Neutrophil (primary cell): ENCODE data around the gene AGO3.

Experiments used
- H3K27ac ChIP-seq: fragments of 200-600 bp; sonication (generic); 2 replicates; pipeline ENCODE4 v1.5.1; 2016; ENCODE audit warnings: mild to moderate bottlenecking, moderate library complexity
- H3K27me3 ChIP-seq: fragments of 200-600 bp; sonication (generic); 2 replicates; pipeline ENCODE4 v1.6.0; 2016; ENCODE audit warnings: mild to moderate bottlenecking
- H3K36me3 ChIP-seq: fragments of 200-600 bp; sonication (generic); 2 replicates; pipeline ENCODE4 v1.5.1; 2017
- H3K4me1 ChIP-seq, 2 experiments: fragments of 200-600 bp in 1 of 2; sonication (generic) in 1 of 2; 1 replicate in 1 of 2; 2 replicates in 1 of 2; pipeline versions ENCODE4 v1.5.1 to v1.6.1; 2013 to 2016; ENCODE audit warnings: low read depth in 1 of 2, low read length in 1 of 2, mild to moderate bottlenecking in 1 of 2, moderate library complexity in 1 of 2; ENCODE audit not compliant: control insufficient read depth in 1 of 2, insufficient read depth in 1 of 2
- H3K4me3 ChIP-seq, 2 experiments: fragments of 200-600 bp in 1 of 2; sonication (generic) in 1 of 2; 1 replicate in 1 of 2; 2 replicates in 1 of 2; pipeline ENCODE4 v1.5.1; 2013 to 2016; ENCODE audit warnings: low read depth in 1 of 2, low read length in 1 of 2, mild to moderate bottlenecking in 1 of 2, moderate library complexity in 1 of 2
- H3K9me3 ChIP-seq: fragments of 200-600 bp; sonication (generic); 2 replicates; pipeline ENCODE4 v1.5.1; 2016
- TF ChIP-seq, protein P1 (sequence below): fragments of 200-600 bp; sonication (generic); IDR thresholded peaks from 2 replicates; pipeline ENCODE4 v1.5.1; 2016; ENCODE audit warnings: antibody characterized with exemption

AGO3 gene

DNA sequence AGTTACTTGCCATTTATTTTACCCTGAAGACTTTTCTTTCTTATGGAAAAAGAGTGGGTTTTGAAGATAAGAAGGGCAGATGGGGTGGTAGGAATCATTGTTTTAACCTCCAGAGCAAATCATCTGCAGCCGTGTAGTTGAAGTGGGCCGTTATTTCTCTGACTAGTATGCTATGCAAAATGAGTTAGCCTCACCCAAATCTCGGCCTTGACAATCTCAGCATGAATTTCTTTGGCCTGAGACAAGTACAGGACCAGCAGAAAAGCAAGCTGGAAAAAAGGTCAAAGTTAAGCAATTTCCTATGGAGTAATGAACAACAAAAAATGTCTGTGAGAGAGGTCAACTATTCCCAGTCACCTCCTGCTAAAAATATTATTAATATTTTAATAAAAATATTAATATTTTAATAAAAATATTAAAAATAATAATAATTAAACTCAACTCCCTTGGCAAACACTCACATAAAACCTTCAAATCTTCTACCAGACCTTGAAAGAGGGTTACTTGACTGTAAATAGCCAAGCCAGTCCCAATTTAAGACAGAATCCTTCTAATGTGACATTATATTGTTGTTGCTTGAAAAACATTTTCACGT, 146.2 kb downstream of the AGO3 start:
- Histone ChIP-seq H3K4me3 (no peak overlapping the region), H3K27ac (no peak overlapping the region), H3K27me3 (no peaks in the 10 kb centered on the region), H3K4me1 (peaks cover 17 to 23% of the 10 kb centered on the region in 2 experiments), H3K36me3 (no peaks in the 10 kb centered on the region), H3K9me3 (no peaks in the 10 kb centered on the region)
- TF ChIP-seq, protein P1, sequence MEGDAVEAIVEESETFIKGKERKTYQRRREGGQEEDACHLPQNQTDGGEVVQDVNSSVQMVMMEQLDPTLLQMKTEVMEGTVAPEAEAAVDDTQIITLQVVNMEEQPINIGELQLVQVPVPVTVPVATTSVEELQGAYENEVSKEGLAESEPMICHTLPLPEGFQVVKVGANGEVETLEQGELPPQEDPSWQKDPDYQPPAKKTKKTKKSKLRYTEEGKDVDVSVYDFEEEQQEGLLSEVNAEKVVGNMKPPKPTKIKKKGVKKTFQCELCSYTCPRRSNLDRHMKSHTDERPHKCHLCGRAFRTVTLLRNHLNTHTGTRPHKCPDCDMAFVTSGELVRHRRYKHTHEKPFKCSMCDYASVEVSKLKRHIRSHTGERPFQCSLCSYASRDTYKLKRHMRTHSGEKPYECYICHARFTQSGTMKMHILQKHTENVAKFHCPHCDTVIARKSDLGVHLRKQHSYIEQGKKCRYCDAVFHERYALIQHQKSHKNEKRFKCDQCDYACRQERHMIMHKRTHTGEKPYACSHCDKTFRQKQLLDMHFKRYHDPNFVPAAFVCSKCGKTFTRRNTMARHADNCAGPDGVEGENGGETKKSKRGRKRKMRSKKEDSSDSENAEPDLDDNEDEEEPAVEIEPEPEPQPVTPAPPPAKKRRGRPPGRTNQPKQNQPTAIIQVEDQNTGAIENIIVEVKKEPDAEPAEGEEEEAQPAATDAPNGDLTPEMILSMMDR = no peak

DNA sequence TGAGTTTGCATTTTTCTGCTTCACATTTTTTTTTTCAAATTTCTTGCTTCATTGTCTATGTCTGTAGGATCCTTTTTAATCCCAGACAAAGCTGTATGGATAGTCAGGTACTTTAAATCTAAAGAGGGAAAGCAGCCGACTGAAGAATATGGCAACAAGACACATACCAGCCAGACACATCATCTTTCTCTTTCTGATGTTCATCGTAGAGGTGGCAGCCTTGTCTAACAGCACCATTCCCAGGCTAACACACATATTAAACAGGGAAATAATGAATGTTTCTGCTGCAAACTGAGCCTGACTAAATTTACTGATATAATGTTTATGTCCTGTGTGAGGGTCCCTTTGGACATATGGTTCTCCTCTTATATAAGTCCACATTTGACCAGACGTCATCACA, 149.3 kb downstream of the AGO3 start:
- peaks cover 22% of the 10 kb centered on the region for H3K27me3 ChIP-seq
- no peaks in the 10 kb centered on the region for H3K9me3 ChIP-seq
- H3K4me1 ChIP-seq = peaks cover 12 to 21% of the 10 kb centered on the region in 2 experiments
- H3K36me3 ChIP-seq = no peaks in the 10 kb centered on the region
- TF ChIP-seq, protein P1 = no peak
- H3K4me3 ChIP-seq = no peak overlapping the region
- H3K27ac ChIP-seq = no peak overlapping the region

DNA sequence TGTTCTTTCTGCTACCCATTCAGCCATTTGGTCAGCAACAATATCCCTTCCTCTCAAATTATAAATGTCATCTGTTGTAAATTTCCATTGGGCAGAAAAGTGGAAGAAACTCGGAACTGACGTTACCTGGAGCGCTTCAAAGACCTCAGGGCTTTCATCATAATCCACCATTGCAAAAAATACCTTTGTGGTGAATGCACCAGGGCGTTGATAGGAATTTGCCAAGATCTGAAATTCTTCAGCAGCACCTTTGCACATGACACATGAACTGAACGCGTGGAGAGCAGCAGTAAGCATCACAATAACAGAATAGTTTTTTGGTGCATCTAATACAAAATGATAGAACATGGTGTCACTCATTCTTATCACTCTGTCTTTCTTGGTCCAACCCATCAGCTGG, 149.9 kb downstream of the AGO3 start:
- Histone ChIP-seq H3K4me1 (peaks cover 12 to 18% of the 10 kb centered on the region in 2 experiments), H3K36me3 (no peaks in the 10 kb centered on the region), H3K27me3 (peaks cover 22% of the 10 kb centered on the region), H3K9me3 (no peaks in the 10 kb centered on the region), H3K27ac (no peak overlapping the region), H3K4me3 (no peak overlapping the region)
- TF ChIP-seq, protein P1 = no peak

DNA sequence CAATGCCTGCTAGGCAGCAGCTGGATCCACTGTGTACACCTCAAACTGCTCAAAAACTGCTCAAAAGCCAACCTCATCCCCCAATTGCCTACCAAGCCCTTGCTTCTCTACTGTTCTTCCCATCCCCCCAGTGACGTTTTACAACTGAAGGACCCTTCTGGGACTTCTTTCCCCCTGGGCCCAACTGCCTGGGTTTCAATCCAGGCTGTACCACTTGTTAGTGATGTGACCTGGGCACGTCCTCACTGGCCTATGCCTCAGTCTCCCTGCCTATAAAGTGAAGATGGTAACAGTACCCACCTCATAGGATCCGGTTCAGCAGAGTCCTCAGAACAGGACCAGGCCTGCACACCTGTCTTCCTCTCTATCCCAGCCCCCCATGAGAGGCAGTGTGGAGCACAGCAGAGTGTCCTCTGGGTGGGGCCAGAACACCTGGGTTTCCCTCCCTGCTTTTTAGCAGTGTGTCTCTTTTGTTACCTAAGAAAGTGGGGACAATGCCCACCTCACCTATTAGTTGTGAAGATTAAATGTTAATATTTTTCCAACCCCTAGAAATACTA, 151.1 kb downstream of the AGO3 start:
- peaks cover 22% of the 10 kb centered on the region for H3K27me3 ChIP-seq
- H3K4me1 ChIP-seq = peaks cover 9 to 16% of the 10 kb centered on the region in 2 experiments
- H3K27ac ChIP-seq = no peak overlapping the region
- no peak overlapping the region for H3K4me3 ChIP-seq
- H3K36me3 ChIP-seq = no peaks in the 10 kb centered on the region
- TF ChIP-seq, protein P1 = no peak
- H3K9me3 ChIP-seq = no peaks in the 10 kb centered on the region

DNA sequence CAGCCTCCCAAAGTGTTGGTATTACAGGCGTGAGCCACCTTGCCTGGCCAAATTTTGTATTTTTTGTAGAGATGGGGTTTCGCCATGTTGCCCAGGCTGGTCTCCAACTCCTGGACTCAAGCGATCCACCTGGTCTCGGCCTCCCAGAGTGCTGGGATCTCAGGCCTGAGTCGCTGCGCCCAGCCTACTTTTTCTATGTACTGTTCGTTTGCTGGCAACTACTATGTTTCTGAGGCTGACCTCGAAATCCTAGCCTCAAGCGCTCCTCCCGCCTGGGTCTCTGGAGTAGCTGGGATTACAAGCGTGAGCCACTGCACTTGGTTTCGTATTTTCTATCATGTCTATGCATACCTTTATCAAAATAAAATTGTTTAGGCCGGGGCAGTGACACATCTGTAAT, 152.3 kb downstream of the AGO3 start:
- no peaks in the 10 kb centered on the region for H3K9me3 ChIP-seq
- H3K27me3 ChIP-seq = peaks cover 22% of the 10 kb centered on the region
- H3K27ac ChIP-seq = no peak overlapping the region
- TF ChIP-seq, protein P1 = no peak
- no peak overlapping the region for H3K4me3 ChIP-seq
- H3K36me3 ChIP-seq = no peaks in the 10 kb centered on the region
- H3K4me1 ChIP-seq = peaks cover 18 to 19% of the 10 kb centered on the region in 2 experiments
